H54 (cell line): ENCODE data around the gene HCAR3.
"Not testable (repeated sequence)": the region's sequence is repeated elsewhere in the genome, so short reads cannot be mapped to it uniquely, and the experiment has no call there.

Experiments
- DNase-seq: peaks from one replicate; pipeline ENCODE4 v3.0.0; 2011; ENCODE audit warnings: low spot score, mixed read lengths; ENCODE audit not compliant: insufficient read length
- FAIRE-seq: peaks from 3 replicates; lab custom pipeline; 2011; peaks lifted over from hg19 to GRCh38; lab: Jason Lieb, UNC
- POLR2A ChIP-seq: IDR thresholded peaks from 2 replicates; pipeline ENCODE4 v1.6.1; 2011; ENCODE audit warnings: low read depth, mild to moderate bottlenecking, low read length

HCAR3 gene

GRCh38 chr12:122732170-122732569 is 15.6 kb upstream of the HCAR3 start:
- no peak for TF ChIP-seq POLR2A
- DNase-seq (no peak), FAIRE-seq (no peak)

GRCh38 chr12:122730215-122731014 is 13.8 kb upstream of the HCAR3 start, which contains the start of gene HCAR1:
Gene HCAR1, minus strand, starts transcription at chr12:122730844. Its CDS starts 505 bp downstream, at chr12:122730339.
- DNase-seq: no peak
- no peak for FAIRE-seq

GRCh38 chr12:122729583-122730214 is 13.1 kb upstream of the HCAR3 start:
- FAIRE-seq: no peak
- no peak for TF ChIP-seq POLR2A
- no peak for DNase-seq

More at GRCh38 chr12:122730215-122731014, 13.8 kb upstream of the HCAR3 start, which contains the start of gene HCAR1:
- no peak for TF ChIP-seq POLR2A

GRCh38 chr12:122726080-122726558 is 9.5 kb upstream of the HCAR3 start:
- no peak for DNase-seq
- no peak for FAIRE-seq
- no peak for TF ChIP-seq POLR2A

GRCh38 chr12:122725452-122726079 is 9.0 kb upstream of the HCAR3 start:
- FAIRE-seq: no peak

GRCh38 chr12:122724641-122725243 is 8.1 kb upstream of the HCAR3 start:
- no peak for FAIRE-seq
- no peak for TF ChIP-seq POLR2A
- DNase-seq: no peak

More at GRCh38 chr12:122725452-122726079, 9.0 kb upstream of the HCAR3 start:
- TF ChIP-seq POLR2A: no peak
- no peak for DNase-seq

- no peak for TF ChIP-seq POLR2A
- FAIRE-seq: no peak
- no peak for DNase-seq
Measured at GRCh38 chr12:122722387-122722786, 5.8 kb upstream of the HCAR3 start.

- TF ChIP-seq POLR2A: no peak
- FAIRE-seq (no peak), DNase-seq (no peak)
Measured at GRCh38 chr12:122721057-122721545, 4.5 kb upstream of the HCAR3 start.

GRCh38 chr12:122715211-122715610 is 1.4 kb downstream of the HCAR3 start:
- DNase-seq, FAIRE-seq: not testable (repeated sequence)

GRCh38 chr12:122713491-122714188 is 3.0 kb downstream of the HCAR3 start:
- DNase-seq: not testable (repeated sequence)
- peak; percentile 91 for FAIRE-seq

- not testable (repeated sequence) for FAIRE-seq, DNase-seq
Measured at GRCh38 chr12:122711266-122711665, 5.3 kb downstream of the HCAR3 start.

- DNase-seq, FAIRE-seq: not testable (repeated sequence)
Measured at GRCh38 chr12:122710341-122710740, 6.3 kb downstream of the HCAR3 start.

GRCh38 chr12:122709287-122709686 is 7.3 kb downstream of the HCAR3 start:
- FAIRE-seq, DNase-seq: not testable (repeated sequence)

GRCh38 chr12:122703841-122704240 is 12.8 kb downstream of the HCAR3 start:
- FAIRE-seq, DNase-seq: not testable (repeated sequence)

GRCh38 chr12:122702890-122703611 is 13.6 kb downstream of the HCAR3 start, which contains the start of gene HCAR2:
Gene HCAR2, minus strand, starts transcription at chr12:122703357. Its CDS starts 74 bp downstream, at chr12:122703283.
- not testable (repeated sequence) for DNase-seq, FAIRE-seq

- FAIRE-seq: not testable (repeated sequence)
Measured at GRCh38 chr12:122701481-122701880, 15.1 kb downstream of the HCAR3 start.

GRCh38 chr12:122700038-122700710 is 16.4 kb downstream of the HCAR3 start:
- not testable (repeated sequence) for DNase-seq
- FAIRE-seq: peak; percentile 89

More at GRCh38 chr12:122701481-122701880, 15.1 kb downstream of the HCAR3 start:
- not testable (repeated sequence) for DNase-seq
